ENCODE measurements around the gene ZNF24.
A peak's percentile ranks its signal among the peaks of the same experiment; 100 is the strongest.

ZNF24 gene

DNA sequence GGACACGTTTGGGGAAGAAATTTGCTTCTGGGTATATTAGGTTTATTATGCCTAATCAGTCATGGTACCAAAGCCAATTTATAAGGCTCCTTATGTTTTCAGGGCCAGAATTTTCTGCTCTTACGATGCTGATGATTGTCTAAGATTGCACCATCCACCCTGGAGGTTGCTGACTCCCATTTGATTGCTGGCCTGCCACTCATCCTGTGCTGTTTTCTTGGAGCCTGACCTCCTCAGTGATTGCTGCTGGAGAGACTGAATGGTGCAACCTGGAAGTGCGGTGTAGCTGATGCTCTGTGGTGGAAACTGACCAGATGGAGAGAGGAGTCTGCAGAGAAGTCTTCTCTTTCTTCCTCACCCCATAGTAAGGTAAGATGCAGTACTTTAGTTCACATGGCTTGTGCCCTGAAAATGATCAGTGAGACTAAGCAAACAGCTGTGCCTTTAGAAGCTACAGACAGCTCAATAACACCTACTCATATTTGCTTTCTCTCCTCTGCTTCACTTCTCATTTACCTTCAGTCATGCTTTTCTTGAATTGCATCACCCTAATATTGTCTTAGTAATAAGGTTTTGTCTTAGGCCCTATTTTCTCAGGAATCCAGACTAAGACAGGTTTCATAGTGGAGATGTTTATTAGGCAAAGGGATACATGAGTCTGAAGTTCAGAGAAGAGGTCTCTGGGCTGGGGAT, 17.4 kb downstream of the ZNF24 start:
- in situ Hi-C loops (cut with HindIII; ENCODE audit: low pct_ligation_motif_present, low sequenced_read_pairs): no loop called here
- H3K36me3 ChIP-seq (replicated peaks): peaks cover 3% of the 10 kb centered on the region
- H3K27ac ChIP-seq: no peak overlapping the region
- H3K27me3 ChIP-seq (replicated peaks): no peaks in the 10 kb centered on the region
- H3K4me3 ChIP-seq (ENCODE audit: low read depth, low read length): no peak overlapping the region
- TF ChIP-seq, protein P1, sequence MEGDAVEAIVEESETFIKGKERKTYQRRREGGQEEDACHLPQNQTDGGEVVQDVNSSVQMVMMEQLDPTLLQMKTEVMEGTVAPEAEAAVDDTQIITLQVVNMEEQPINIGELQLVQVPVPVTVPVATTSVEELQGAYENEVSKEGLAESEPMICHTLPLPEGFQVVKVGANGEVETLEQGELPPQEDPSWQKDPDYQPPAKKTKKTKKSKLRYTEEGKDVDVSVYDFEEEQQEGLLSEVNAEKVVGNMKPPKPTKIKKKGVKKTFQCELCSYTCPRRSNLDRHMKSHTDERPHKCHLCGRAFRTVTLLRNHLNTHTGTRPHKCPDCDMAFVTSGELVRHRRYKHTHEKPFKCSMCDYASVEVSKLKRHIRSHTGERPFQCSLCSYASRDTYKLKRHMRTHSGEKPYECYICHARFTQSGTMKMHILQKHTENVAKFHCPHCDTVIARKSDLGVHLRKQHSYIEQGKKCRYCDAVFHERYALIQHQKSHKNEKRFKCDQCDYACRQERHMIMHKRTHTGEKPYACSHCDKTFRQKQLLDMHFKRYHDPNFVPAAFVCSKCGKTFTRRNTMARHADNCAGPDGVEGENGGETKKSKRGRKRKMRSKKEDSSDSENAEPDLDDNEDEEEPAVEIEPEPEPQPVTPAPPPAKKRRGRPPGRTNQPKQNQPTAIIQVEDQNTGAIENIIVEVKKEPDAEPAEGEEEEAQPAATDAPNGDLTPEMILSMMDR (IDR thresholded peaks at IDR 0.05; ENCODE audit: low read depth, low read length, missing control alignments): no peak
- no peak for DNase-seq

DNA sequence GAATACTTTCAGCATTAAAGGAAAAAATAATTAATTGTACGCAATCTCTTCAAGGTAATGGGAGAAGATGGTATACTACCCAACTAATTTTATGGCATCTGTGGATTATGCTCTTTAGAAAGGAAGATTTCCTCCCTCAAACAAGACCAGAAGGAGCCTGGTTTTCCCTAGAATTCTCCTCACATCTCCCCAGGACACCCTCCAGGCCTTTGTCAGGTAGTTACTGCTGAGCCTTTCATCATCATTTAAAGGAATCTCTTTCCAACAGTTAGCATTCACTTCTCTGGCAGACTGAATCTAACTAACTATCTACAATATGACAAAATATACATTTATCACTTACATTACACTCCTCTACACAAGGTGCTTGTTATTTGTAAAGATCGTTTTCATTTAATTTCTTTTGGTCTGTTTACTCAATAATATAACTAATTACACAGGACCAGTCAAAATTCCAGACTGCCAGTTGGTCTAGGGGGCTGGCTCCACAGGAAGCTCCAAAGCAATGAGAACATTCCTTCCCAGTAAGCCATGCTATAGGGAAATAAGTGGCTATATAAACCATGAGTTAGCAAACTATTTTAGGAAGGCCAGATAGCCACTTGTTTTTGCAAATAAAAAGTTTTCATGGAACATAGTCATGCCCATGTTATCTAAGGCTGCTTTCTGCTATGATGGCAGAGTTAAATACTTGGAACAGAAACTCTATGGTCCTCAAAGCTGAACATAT, 19.1 kb downstream of the ZNF24 start:
- in situ Hi-C loops (cut with HindIII; ENCODE audit: low pct_ligation_motif_present, low sequenced_read_pairs): no loop called here
- H3K4me3 ChIP-seq (ENCODE audit: low read depth, low read length): no peak overlapping the region
- H3K36me3 ChIP-seq (replicated peaks): no peaks in the 10 kb centered on the region
- no peak for DNase-seq
- peak overlapping the region; percentile 32 for H3K27ac ChIP-seq
- TF ChIP-seq, protein P1 (IDR thresholded peaks at IDR 0.05; ENCODE audit: low read depth, low read length, missing control alignments): no peak
- no peaks in the 10 kb centered on the region for H3K27me3 ChIP-seq (replicated peaks)

DNA sequence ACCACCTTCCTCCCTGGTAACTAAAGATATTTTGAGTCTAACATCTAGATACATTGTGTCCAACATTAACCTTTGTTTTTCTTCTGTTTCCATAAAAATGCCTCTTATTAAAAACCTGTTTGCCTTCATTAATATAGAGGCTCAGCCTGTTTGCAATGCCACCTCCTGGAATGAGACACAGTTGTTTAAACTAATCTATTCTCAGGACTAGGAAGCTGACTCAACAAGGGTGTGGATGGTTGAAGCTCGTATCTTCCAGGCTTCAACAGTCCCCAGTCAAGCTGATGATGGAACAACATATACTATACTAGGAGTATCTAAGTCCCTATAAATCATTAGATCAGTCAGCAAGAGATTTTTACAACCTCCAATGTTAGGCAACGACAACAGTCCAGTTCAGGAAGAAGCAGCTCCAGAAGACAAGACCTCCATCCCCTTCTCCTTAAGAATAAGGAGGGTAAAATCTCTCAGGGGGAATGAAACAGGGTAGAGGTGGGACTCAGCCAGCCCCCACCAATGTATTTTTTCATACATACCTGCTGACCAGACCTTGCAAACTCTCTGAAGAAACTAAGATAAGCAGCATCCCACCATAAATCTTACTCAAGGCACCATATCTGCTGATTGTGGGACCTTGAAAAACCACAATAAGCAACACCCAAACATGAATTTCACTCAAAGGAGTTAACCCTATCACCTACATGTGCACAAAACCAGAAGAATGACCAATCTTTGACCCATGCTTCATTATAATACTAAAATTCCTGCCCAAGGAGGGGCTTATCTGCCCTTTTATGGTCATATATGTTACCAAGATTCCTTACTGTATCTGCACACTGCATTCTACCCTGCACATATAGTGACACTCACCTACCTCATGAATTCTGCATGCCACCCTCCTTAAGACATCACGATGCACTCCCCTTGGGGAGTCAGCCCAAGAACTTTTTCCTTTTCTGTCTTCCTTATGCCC, 21.4 kb downstream of the ZNF24 start:
- Histone ChIP-seq H3K27ac (no peak overlapping the region), H3K27me3 (replicated peaks) (no peaks in the 10 kb centered on the region), H3K4me3 (ENCODE audit: low read depth, low read length) (no peak overlapping the region), H3K36me3 (replicated peaks) (no peaks in the 10 kb centered on the region)
- DNase-seq: no peak
- TF ChIP-seq, protein P1 (IDR thresholded peaks at IDR 0.05; ENCODE audit: low read depth, low read length, missing control alignments): no peak
- in situ Hi-C loops (cut with HindIII; ENCODE audit: low pct_ligation_motif_present, low sequenced_read_pairs): no loop called here

DNA sequence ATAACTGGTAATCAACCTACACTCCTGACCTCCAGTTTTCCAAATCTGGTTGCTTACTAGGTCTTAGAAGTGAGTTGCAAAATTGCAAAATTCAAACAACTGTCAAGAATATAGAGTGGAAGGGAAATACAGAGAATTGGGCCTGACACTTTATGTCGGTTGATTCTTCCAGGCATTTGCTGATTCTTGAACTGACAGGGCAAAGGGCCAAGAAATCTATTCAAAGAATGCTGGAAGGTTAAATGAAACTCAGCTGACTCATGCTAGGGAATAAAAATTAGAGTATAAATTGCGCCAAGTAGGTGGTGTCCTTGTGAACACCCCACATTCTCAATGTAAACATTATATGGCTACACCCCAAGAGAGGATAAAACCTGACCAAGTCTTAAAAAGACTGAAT, 32.7 kb downstream of the ZNF24 start:
- no peak overlapping the region for H3K4me3 ChIP-seq (ENCODE audit: low read depth, low read length)
- peak; percentile 26 for DNase-seq
- in situ Hi-C loops (cut with HindIII; ENCODE audit: low pct_ligation_motif_present, low sequenced_read_pairs): no loop called here
- H3K27ac ChIP-seq: no peak overlapping the region
- TF ChIP-seq, protein P1 (IDR thresholded peaks at IDR 0.05; ENCODE audit: low read depth, low read length, missing control alignments): no peak
- no peaks in the 10 kb centered on the region for H3K27me3 ChIP-seq (replicated peaks)
- H3K36me3 ChIP-seq (replicated peaks): peaks cover 11% of the 10 kb centered on the region

DNA sequence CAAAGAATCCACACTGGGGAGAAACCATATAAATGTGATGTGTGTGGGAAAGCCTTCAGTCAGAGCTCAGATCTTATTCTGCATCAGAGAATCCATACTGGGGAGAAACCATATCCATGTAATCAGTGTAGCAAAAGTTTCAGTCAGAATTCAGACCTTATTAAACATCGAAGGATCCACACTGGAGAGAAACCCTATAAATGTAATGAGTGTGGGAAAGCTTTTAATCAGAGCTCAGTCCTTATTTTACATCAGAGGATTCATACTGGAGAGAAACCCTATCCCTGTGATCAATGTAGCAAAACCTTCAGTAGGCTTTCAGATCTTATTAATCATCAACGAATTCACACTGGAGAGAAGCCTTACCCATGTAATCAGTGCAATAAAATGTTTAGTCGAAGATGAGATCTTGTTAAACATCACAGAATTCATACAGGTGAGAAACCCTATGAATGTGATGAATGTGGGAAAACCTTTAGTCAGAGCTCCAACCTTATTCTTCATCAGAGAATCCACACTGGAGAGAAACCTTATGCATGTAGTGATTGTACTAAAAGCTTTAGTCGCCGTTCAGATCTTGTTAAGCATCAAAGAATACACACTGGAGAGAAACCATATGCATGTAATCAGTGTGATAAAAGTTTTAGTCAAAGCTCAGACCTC, 37.5 kb downstream of the ZNF24 start:
- in situ Hi-C loops (cut with HindIII; ENCODE audit: low pct_ligation_motif_present, low sequenced_read_pairs): no loop called here

More for the DNA sequence above, 37.5 kb downstream of the ZNF24 start:
- H3K27ac ChIP-seq: no peak overlapping the region
- H3K27me3 ChIP-seq (replicated peaks): no peaks in the 10 kb centered on the region
- no peak for DNase-seq
- TF ChIP-seq, protein P1 (IDR thresholded peaks at IDR 0.05; ENCODE audit: low read depth, low read length, missing control alignments): no peak
- no peak overlapping the region for H3K4me3 ChIP-seq (ENCODE audit: low read depth, low read length)
- H3K36me3 ChIP-seq (replicated peaks): peaks cover 30% of the 10 kb centered on the region
